ENCODE measurements around the gene SMCR8. TPM values are rescaled to one million over a fixed set of nuclear protein-coding genes. Genes with fewer than 3 reads are reported as not detected.

SMCR8 gene
- total RNA-seq, 1 donor from 2014 or later: 17.7 TPM

DNA sequence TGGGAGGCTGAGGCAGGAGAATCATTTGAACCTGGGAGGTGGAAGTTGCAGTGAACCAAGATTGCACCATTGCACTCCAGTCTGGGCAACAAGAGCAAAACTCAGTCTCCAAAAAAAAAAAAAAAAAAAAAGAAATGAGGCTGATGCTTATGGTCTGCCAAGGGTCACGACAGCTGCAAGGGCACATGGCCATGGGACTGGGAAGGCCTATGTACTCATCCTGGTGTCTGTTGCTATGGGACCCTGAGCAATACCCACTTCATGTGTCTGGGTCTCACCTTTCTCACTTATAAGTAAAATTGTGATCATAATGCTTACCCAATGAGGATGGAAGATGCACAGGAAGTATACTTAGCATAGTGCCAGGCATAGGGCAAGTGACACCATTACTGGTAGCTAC, 38.0 kb upstream of the SMCR8 start:
- Mint-ChIP-seq H3K27ac (no peak overlapping the region), H3K4me3 (ENCODE audit: low read depth) (no peak overlapping the region), H3K36me3 (ENCODE audit: insufficient read depth) (peaks cover 6% of the 10 kb centered on the region), H3K9me3 (ENCODE audit: low read depth) (no peaks in the 10 kb centered on the region), H3K27me3 (no peaks in the 10 kb centered on the region), H3K4me1 (ENCODE audit: low read depth) (no peaks in the 10 kb centered on the region)
- no peak for DNase-seq (ENCODE audit: low spot score, unreplicated experiment)
- TF ChIP-seq, protein P1, sequence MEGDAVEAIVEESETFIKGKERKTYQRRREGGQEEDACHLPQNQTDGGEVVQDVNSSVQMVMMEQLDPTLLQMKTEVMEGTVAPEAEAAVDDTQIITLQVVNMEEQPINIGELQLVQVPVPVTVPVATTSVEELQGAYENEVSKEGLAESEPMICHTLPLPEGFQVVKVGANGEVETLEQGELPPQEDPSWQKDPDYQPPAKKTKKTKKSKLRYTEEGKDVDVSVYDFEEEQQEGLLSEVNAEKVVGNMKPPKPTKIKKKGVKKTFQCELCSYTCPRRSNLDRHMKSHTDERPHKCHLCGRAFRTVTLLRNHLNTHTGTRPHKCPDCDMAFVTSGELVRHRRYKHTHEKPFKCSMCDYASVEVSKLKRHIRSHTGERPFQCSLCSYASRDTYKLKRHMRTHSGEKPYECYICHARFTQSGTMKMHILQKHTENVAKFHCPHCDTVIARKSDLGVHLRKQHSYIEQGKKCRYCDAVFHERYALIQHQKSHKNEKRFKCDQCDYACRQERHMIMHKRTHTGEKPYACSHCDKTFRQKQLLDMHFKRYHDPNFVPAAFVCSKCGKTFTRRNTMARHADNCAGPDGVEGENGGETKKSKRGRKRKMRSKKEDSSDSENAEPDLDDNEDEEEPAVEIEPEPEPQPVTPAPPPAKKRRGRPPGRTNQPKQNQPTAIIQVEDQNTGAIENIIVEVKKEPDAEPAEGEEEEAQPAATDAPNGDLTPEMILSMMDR (IDR thresholded peaks at IDR 0.05; ENCODE audit: unreplicated experiment): no peak

DNA sequence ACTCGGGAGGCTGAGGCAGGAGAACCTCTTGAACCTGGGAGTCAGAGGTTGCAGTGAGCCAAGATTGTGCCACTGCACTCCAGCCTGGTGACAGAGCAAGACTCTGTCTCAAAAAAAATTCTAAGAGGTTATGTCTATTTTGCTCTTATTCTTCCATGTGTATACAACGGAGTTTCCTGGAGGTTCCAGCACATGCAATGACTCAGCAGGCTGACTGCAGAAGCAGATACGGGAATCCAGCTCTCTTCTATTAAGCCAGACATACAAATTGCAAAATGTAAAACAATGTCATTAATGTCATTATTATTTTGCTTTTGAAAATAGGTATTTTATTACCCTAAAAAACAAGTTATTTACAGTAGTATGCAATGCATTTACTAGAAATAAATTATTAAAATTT, 36.2 kb upstream of the SMCR8 start:
- no peak overlapping the region for H3K27ac Mint-ChIP-seq
- no peaks in the 10 kb centered on the region for H3K9me3 Mint-ChIP-seq (ENCODE audit: low read depth)
- DNase-seq (ENCODE audit: low spot score, unreplicated experiment): no peak

DNA sequence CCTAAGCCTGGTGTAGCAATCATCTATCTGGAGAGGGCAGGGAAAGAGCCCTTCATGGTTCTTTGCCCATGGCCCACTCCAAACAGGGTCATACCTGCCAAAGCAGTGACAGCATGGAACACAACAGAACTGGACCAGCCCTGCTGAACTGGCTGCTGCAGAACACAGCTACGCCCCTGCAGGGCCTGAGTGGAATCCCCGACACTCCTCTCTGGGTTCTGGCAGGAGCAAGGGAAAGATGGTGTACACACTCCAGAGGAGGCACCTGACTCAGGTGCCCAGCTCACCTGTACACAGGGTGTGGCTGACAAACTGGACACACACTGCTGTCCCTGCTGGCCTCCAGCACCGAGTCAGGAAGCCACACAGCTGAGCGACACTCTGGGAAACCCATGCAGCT, 34.8 kb upstream of the SMCR8 start:
- H3K36me3 Mint-ChIP-seq (ENCODE audit: insufficient read depth): peaks cover 11% of the 10 kb centered on the region
- TF ChIP-seq, protein P1 (IDR thresholded peaks at IDR 0.05; ENCODE audit: unreplicated experiment): no peak
- DNase-seq (ENCODE audit: low spot score, unreplicated experiment): no peak
- no peak overlapping the region for H3K27ac Mint-ChIP-seq
- H3K4me1 Mint-ChIP-seq (ENCODE audit: low read depth): no peaks in the 10 kb centered on the region
- H3K4me3 Mint-ChIP-seq (ENCODE audit: low read depth): no peak overlapping the region
- H3K27me3 Mint-ChIP-seq: no peaks in the 10 kb centered on the region
- no peaks in the 10 kb centered on the region for H3K9me3 Mint-ChIP-seq (ENCODE audit: low read depth)

More for the DNA sequence above, 36.2 kb upstream of the SMCR8 start:
- Mint-ChIP-seq H3K27me3 (no peaks in the 10 kb centered on the region), H3K36me3 (ENCODE audit: insufficient read depth) (peaks cover 10% of the 10 kb centered on the region), H3K4me3 (ENCODE audit: low read depth) (no peak overlapping the region), H3K4me1 (ENCODE audit: low read depth) (no peaks in the 10 kb centered on the region)
- TF ChIP-seq, protein P1 (IDR thresholded peaks at IDR 0.05; ENCODE audit: unreplicated experiment): no peak

DNA sequence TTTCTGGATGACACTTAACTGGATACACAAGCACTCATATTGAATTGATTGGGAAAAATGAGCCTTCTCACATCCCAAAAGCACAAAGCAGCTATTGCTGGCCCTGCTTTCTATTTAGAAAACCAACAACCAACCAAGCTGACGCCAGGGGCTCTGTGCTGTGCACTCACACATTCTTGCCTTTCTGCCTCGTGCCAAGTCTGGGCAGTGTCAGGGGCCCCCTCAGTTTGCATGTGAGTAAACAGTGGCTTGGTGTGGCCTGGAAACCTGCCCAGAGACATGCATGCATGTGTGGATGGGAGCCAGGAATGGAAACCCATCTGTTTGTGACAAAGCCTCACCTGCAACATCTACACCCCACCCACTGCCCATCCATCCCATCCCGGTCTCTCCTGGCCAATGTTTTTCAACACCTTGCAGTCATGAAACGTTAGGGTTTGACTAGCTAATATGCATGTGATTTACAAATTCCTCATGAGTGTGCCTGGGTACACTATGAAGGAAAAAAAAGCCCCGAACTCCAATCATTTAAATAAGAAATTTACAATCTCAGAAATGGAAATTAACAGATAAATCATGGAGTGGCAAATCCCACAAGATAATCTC, 34.2 kb upstream of the SMCR8 start:
- no peaks in the 10 kb centered on the region for H3K27me3 Mint-ChIP-seq

DNA sequence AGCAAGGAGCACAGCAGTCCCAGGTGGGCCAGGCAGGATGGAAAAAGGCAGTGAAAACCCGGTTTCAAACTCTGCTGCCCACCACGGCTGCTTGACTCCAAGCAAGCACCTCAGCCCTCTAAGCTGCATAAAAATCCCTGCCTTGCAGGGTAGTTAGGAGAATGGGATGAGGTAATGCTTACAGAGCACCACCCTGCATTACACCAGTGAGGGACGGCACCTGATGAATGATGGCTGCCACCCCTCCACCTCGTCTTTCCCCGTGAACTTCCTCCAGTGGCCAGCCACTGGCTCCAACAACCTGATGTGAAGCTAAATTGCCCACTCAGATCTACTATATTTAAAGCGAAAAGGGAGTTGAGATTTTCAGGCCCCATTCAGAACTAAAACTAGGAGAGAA, 33.3 kb upstream of the SMCR8 start:
- DNase-seq (ENCODE audit: low spot score, unreplicated experiment): no peak
- no peaks in the 10 kb centered on the region for H3K9me3 Mint-ChIP-seq (ENCODE audit: low read depth)
- TF ChIP-seq, protein P1 (IDR thresholded peaks at IDR 0.05; ENCODE audit: unreplicated experiment): no peak
- peaks cover 15% of the 10 kb centered on the region for H3K36me3 Mint-ChIP-seq (ENCODE audit: insufficient read depth)
- H3K4me1 Mint-ChIP-seq (ENCODE audit: low read depth): no peaks in the 10 kb centered on the region
- H3K4me3 Mint-ChIP-seq (ENCODE audit: low read depth): no peak overlapping the region
- H3K27me3 Mint-ChIP-seq: no peaks in the 10 kb centered on the region
- no peak overlapping the region for H3K27ac Mint-ChIP-seq

More for the DNA sequence above, 34.2 kb upstream of the SMCR8 start:
- DNase-seq (ENCODE audit: low spot score, unreplicated experiment): no peak
- peaks cover 11% of the 10 kb centered on the region for H3K36me3 Mint-ChIP-seq (ENCODE audit: insufficient read depth)
- H3K27ac Mint-ChIP-seq: no peak overlapping the region
- no peaks in the 10 kb centered on the region for H3K9me3 Mint-ChIP-seq (ENCODE audit: low read depth)
- no peak overlapping the region for H3K4me3 Mint-ChIP-seq (ENCODE audit: low read depth)
- TF ChIP-seq, protein P1 (IDR thresholded peaks at IDR 0.05; ENCODE audit: unreplicated experiment): no peak
- H3K4me1 Mint-ChIP-seq (ENCODE audit: low read depth): no peaks in the 10 kb centered on the region
